Mesendoderm (in vitro differentiated cells): Measurements from ENCODE around the gene TUBB.

Experiments used
- DNase-seq: peaks from one replicate; pipeline ENCODE4 v3.0.0; 2013
- H2AK5ac ChIP-seq: 2 replicates; pipeline ENCODE4 v1.6.1; 2013; ENCODE audit warnings: low read length, inconsistent platforms
- H2BK120ac ChIP-seq: 2 replicates; pipeline ENCODE4 v1.6.1; 2013; ENCODE audit warnings: low read depth, mild to moderate bottlenecking, low read length, moderate library complexity, mixed read lengths
- H2BK15ac ChIP-seq: replicated peaks from 2 replicates; pipeline ENCODE4 v1.6.1; 2013; ENCODE audit warnings: low read depth, mild to moderate bottlenecking, moderate library complexity
- H2BK5ac ChIP-seq: 2 replicates; pipeline ENCODE4 v1.6.1; 2013; ENCODE audit warnings: low read length, inconsistent platforms
- H3K18ac ChIP-seq: 2 replicates; pipeline ENCODE4 v1.6.1; 2013; ENCODE audit warnings: mild to moderate bottlenecking, low read length, mixed read lengths
- H3K23ac ChIP-seq: one replicate; pipeline ENCODE4 v1.6.1; 2013; ENCODE audit warnings: low read length
- H3K27ac ChIP-seq: 2 replicates; pipeline ENCODE4 v1.5.1; 2013; ENCODE audit warnings: low read depth, mild to moderate bottlenecking, inconsistent platforms, low read length, moderate library complexity
- H3K27me3 ChIP-seq: 2 replicates; pipeline ENCODE4 v1.6.1; 2013; ENCODE audit warnings: low read length, control low read depth, mild to moderate bottlenecking, inconsistent platforms; ENCODE audit not compliant: insufficient read depth, poor library complexity
- H3K36me3 ChIP-seq: 2 replicates; pipeline ENCODE4 v1.6.1; 2013; ENCODE audit warnings: low read length, inconsistent platforms; ENCODE audit not compliant: control insufficient read depth, insufficient read depth
- H3K4ac ChIP-seq: one replicate; pipeline ENCODE4 v1.6.1; 2013; ENCODE audit warnings: low read depth, mild to moderate bottlenecking, low read length, moderate library complexity
- H3K4me1 ChIP-seq: 2 replicates; pipeline ENCODE4 v1.6.1; 2013; ENCODE audit warnings: low read depth, low read length, inconsistent platforms; ENCODE audit not compliant: control insufficient read depth
- H3K4me2 ChIP-seq: 2 replicates; pipeline ENCODE4 v1.6.1; 2013; ENCODE audit warnings: low read length
- H3K4me3 ChIP-seq: 2 replicates; pipeline ENCODE4 v1.5.1; 2013; ENCODE audit warnings: mild to moderate bottlenecking, low read length
- H3K56ac ChIP-seq: one replicate; pipeline ENCODE4 v1.6.1; 2013; ENCODE audit warnings: low read length
- H3K79me1 ChIP-seq: 2 replicates; pipeline ENCODE4 v1.6.1; 2013; ENCODE audit warnings: low read length, inconsistent platforms
- H3K79me2 ChIP-seq: 2 replicates; pipeline ENCODE4 v1.6.1; 2013; ENCODE audit warnings: mild to moderate bottlenecking, low read length; ENCODE audit not compliant: control insufficient read depth, insufficient read depth
- H3K9ac ChIP-seq: 2 replicates; pipeline ENCODE4 v1.6.1; 2013; ENCODE audit warnings: low read length, inconsistent platforms
- H4K5ac ChIP-seq: one replicate; pipeline ENCODE4 v1.6.1; 2013; ENCODE audit warnings: low read length
- H4K8ac ChIP-seq: one replicate; pipeline ENCODE4 v1.6.1; 2013; ENCODE audit warnings: low read depth, mild to moderate bottlenecking, control low read depth, low read length, moderate library complexity
- WGBS: extraction: QIAGEN DNeasy Blood & Tissue Kit; methylation state at CpG from one replicate; pipeline ENCODE4 v1.1.7; 2013; ENCODE audit warnings: low lambda C conversion rate, missing lambda C conversion rate; ENCODE audit not compliant: insufficient coverage; ENCODE audit errors: extremely low coverage; 5-methylcytosine and 5-hydroxymethylcytosine counted together

Gene TUBB

GRCh38 chr6:30690403-30691207 lies 29.5 kb upstream of the TUBB start, which contains the start of gene NRM:
TSS of gene NRM (minus strand) at chr6:30690984. CDS start at chr6:30690974, 10 bp downstream.
- H2BK120ac ChIP-seq = no peak within 1 kb of the TSS
- no CpG with 5 or more reads among the region's 40 CpGs for WGBS
- H3K79me2 ChIP-seq = peaks cover 9% of the 10 kb centered on the region
- H3K27ac ChIP-seq = peak within 1 kb of the TSS; percentile 98
- DNase-seq = peak; percentile 95
- H2BK5ac ChIP-seq = peak within 1 kb of the TSS; percentile 98
- H4K8ac ChIP-seq = no peak within 1 kb of the TSS
- peak within 1 kb of the TSS; percentile 90 for H3K23ac ChIP-seq
- H3K36me3 ChIP-seq = no peaks in the 10 kb centered on the region
- no peaks in the 10 kb centered on the region for H3K27me3 ChIP-seq
- H3K56ac ChIP-seq = peak within 1 kb of the TSS; percentile 98
- H3K79me1 ChIP-seq = peaks cover 14% of the 10 kb centered on the region
- H2AK5ac ChIP-seq = peak within 1 kb of the TSS; percentile 96
- H3K4me2 ChIP-seq = peak within 1 kb of the TSS; percentile 82
- no peak within 1 kb of the TSS for H2BK15ac ChIP-seq
- H3K9ac ChIP-seq = peak within 1 kb of the TSS; percentile 95
- H4K5ac ChIP-seq = no peak within 1 kb of the TSS
- peak within 1 kb of the TSS; percentile 77 for H3K18ac ChIP-seq
- peak within 1 kb of the TSS; percentile 90 for H3K4me3 ChIP-seq
- H3K4me1 ChIP-seq = peaks cover 10% of the 10 kb centered on the region
- peak within 1 kb of the TSS; percentile 78 for H3K4ac ChIP-seq

- Histone ChIP-seq H3K18ac (no peak overlapping the region), H3K79me1 (peaks cover 6% of the 10 kb centered on the region)
These were observed 28.8 kb upstream of the TUBB start for GRCh38 chr6:30691208-30691847.

DNA sequence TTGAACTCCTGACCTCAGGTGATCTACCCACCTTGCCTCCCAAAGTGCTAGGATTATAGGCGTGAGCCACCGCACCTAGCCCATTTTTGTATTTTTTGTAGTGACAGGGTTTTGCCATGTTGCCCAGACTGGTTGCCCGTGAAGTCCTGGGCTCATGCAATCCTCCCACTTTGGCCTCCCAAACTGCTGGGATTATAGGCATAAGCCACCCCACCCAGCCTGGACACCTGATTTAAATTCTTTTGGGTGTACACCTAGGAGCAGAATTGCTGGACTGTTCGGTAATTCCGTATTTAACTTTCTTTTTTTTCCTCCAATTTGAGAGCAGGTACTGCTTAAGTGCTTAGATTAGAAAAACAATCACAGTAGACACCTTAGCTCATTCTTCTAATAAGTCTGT lies 23.7 kb upstream of the TUBB start:
- H2BK15ac ChIP-seq = no peak overlapping the region
- H3K27ac ChIP-seq = no peak overlapping the region
- no peak overlapping the region for H3K4me3 ChIP-seq
- H3K4me2 ChIP-seq = no peak overlapping the region
- no peak overlapping the region for H3K18ac ChIP-seq
- no peak overlapping the region for H3K23ac ChIP-seq
- no peak overlapping the region for H3K4ac ChIP-seq
- no peak overlapping the region for H2BK5ac ChIP-seq
- no peak overlapping the region for H4K5ac ChIP-seq
- H4K8ac ChIP-seq = no peak overlapping the region
- no CpG with 5 or more reads among the region's 5 CpGs for WGBS
- no peak overlapping the region for H2BK120ac ChIP-seq
- H3K56ac ChIP-seq = no peak overlapping the region
- DNase-seq = no peak
- H3K79me2 ChIP-seq = no peaks in the 10 kb centered on the region
- no peaks in the 10 kb centered on the region for H3K4me1 ChIP-seq
- no peak overlapping the region for H2AK5ac ChIP-seq
- no peaks in the 10 kb centered on the region for H3K27me3 ChIP-seq
- H3K9ac ChIP-seq = no peak overlapping the region
- no peaks in the 10 kb centered on the region for H3K79me1 ChIP-seq
- H3K36me3 ChIP-seq = no peaks in the 10 kb centered on the region

More at GRCh38 chr6:30691208-30691847, 28.8 kb upstream of the TUBB start:
- no peak overlapping the region for H2BK120ac ChIP-seq
- H4K8ac ChIP-seq = no peak overlapping the region
- H3K36me3 ChIP-seq = no peaks in the 10 kb centered on the region
- peaks cover 2% of the 10 kb centered on the region for H3K79me2 ChIP-seq
- H3K23ac ChIP-seq = no peak overlapping the region
- peak overlapping the region; percentile 64 for H3K4me2 ChIP-seq
- H2BK15ac ChIP-seq = no peak overlapping the region
- no peak overlapping the region for H3K4ac ChIP-seq
- H2BK5ac ChIP-seq = no peak overlapping the region
- H4K5ac ChIP-seq = no peak overlapping the region
- peak; percentile 83 for DNase-seq
- no peak overlapping the region for H2AK5ac ChIP-seq
- peak overlapping the region; percentile 98 for H3K27ac ChIP-seq
- no peaks in the 10 kb centered on the region for H3K27me3 ChIP-seq
- H3K4me3 ChIP-seq = no peak overlapping the region
- H3K9ac ChIP-seq = peak overlapping the region; percentile 67
- WGBS = no CpG with 5 or more reads among the region's 8 CpGs
- peaks cover 5% of the 10 kb centered on the region for H3K4me1 ChIP-seq
- peak overlapping the region; percentile 83 for H3K56ac ChIP-seq

DNA sequence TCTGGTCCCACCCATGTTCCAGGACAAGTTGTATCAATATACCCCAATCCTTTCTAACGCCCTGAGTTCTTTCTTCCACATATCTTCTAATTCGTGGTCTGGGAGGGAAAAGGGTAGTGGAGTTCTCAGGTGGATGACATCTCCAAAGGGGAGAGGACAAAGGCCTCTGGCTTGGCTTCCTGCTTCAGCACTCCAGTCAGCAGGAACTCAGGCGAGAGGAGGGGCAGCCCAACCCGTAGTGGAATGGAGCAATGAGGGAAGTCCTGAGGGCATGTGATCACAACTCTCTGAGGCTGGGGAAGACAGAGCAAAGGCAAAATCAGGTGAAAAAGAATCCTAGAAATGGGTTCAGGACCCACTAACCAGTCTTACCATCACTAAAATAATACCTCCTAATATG lies 19.8 kb upstream of the TUBB start:
- no peak overlapping the region for H3K4ac ChIP-seq
- no peaks in the 10 kb centered on the region for H3K36me3 ChIP-seq
- H3K4me3 ChIP-seq = no peak overlapping the region
- WGBS = no CpG with 5 or more reads among the region's 4 CpGs
- no peak overlapping the region for H4K5ac ChIP-seq
- no peak overlapping the region for H3K9ac ChIP-seq
- no peak overlapping the region for H3K4me2 ChIP-seq
- DNase-seq = peak; percentile 86
- H3K79me1 ChIP-seq = no peaks in the 10 kb centered on the region
- H3K27me3 ChIP-seq = no peaks in the 10 kb centered on the region
- H3K79me2 ChIP-seq = no peaks in the 10 kb centered on the region
- H3K23ac ChIP-seq = no peak overlapping the region
- H3K4me1 ChIP-seq = no peaks in the 10 kb centered on the region
- H3K56ac ChIP-seq = no peak overlapping the region
- H4K8ac ChIP-seq = no peak overlapping the region
- no peak overlapping the region for H3K18ac ChIP-seq
- H2AK5ac ChIP-seq = no peak overlapping the region
- no peak overlapping the region for H2BK15ac ChIP-seq
- no peak overlapping the region for H2BK5ac ChIP-seq
- H2BK120ac ChIP-seq = no peak overlapping the region
- H3K27ac ChIP-seq = no peak overlapping the region

GRCh38 chr6:30703011-30703410 lies 17.1 kb upstream of the TUBB start:
- no peak overlapping the region for H4K5ac ChIP-seq
- no CpG with 5 or more reads among the region's 10 CpGs for WGBS
- no peak overlapping the region for H3K9ac ChIP-seq
- H2AK5ac ChIP-seq = no peak overlapping the region
- no peaks in the 10 kb centered on the region for H3K79me1 ChIP-seq
- no peak overlapping the region for H3K23ac ChIP-seq
- H3K18ac ChIP-seq = no peak overlapping the region
- H2BK15ac ChIP-seq = no peak overlapping the region
- no peak overlapping the region for H3K4ac ChIP-seq
- no peak overlapping the region for H3K4me2 ChIP-seq
- H3K4me1 ChIP-seq = no peaks in the 10 kb centered on the region
- H3K27ac ChIP-seq = no peak overlapping the region
- H3K79me2 ChIP-seq = no peaks in the 10 kb centered on the region
- no peaks in the 10 kb centered on the region for H3K27me3 ChIP-seq
- H3K36me3 ChIP-seq = no peaks in the 10 kb centered on the region
- no peak overlapping the region for H4K8ac ChIP-seq
- H2BK5ac ChIP-seq = no peak overlapping the region
- no peak overlapping the region for H2BK120ac ChIP-seq
- no peak overlapping the region for H3K4me3 ChIP-seq
- no peak overlapping the region for H3K56ac ChIP-seq
- DNase-seq = no peak
